22Rv1 (cell line): Measurements from ENCODE around the gene IDI2.

Experiments
- H3K27ac ChIP-seq: fragments of 450-650 bp; 2 replicates; pipeline ENCODE4 v1.5.1; 2017
- CTCF ChIP-seq: fragments of 450-650 bp; IDR thresholded peaks from 2 replicates; pipeline ENCODE4 v1.5.1; 2017; ENCODE audit warnings: mild to moderate bottlenecking
- ZFX ChIP-seq: fragments of 450-650 bp; IDR thresholded peaks from 2 replicates; pipeline ENCODE4 v1.6.1; 2017; ENCODE audit warnings: antibody characterized with exemption, borderline replicate concordance

IDI2 gene

GRCh38 chr10:1063232-1063865 lies 37.7 kb upstream of the IDI2 start:
- TF ChIP-seq ZFX (no peak), CTCF (no peak)
- H3K27ac ChIP-seq, result no peak overlapping the region

GRCh38 chr10:1061930-1062774 lies 36.5 kb upstream of the IDI2 start:
- TF ChIP-seq ZFX (no peak), CTCF (no peak)
- H3K27ac ChIP-seq, result no peak overlapping the region

GRCh38 chr10:1059902-1060301 lies 34.2 kb upstream of the IDI2 start:
- TF ChIP-seq ZFX (no peak), CTCF (no peak)

GRCh38 chr10:1058017-1058416 lies 32.4 kb upstream of the IDI2 start:
- peak overlapping the region; percentile 94; the same call in 1 of the 2 replicates for H3K27ac ChIP-seq
- TF ChIP-seq ZFX (no peak), CTCF (no peak)

More at GRCh38 chr10:1059902-1060301, 34.2 kb upstream of the IDI2 start:
- H3K27ac ChIP-seq, result no peak overlapping the region

- peak overlapping the region; percentile 94 for H3K27ac ChIP-seq
- TF ChIP-seq ZFX (no peak), CTCF (no peak)
Measured at GRCh38 chr10:1057106-1057657, 31.5 kb upstream of the IDI2 start.

- H3K27ac ChIP-seq, result peak within 1 kb of the TSS; percentile 94
- TF ChIP-seq ZFX, result no peak
- TF ChIP-seq CTCF, result no peak
Measured at GRCh38 chr10:1056326-1057105, 30.9 kb upstream of the IDI2 start, which contains the start of gene WDR37. Gene WDR37, plus strand, starts transcription at chr10:1056385. Its CDS starts 15,771 bp downstream, at chr10:1072156.
